ENCODE measurements around the gene TNKS2. TPM values are rescaled to one million over a fixed set of nuclear protein-coding genes. Genes with fewer than 3 reads are reported as not detected.
A peak's percentile ranks its signal among the peaks of the same experiment; 100 is the strongest.

TNKS2 gene
- polyA plus RNA-seq, 3 donors: 51.1 to 61.3 (median 60.1) TPM

- no peak for DNase-seq
Measured at GRCh38 chr10:91907033-91907594, 108.9 kb downstream of the TNKS2 start.

GRCh38 chr10:91907914-91908336 is 109.7 kb downstream of the TNKS2 start:
- DNase-seq: no peak

- peak; percentile 84 for DNase-seq
Measured at GRCh38 chr10:91908337-91909116, 110.3 kb downstream of the TNKS2 start.

- no peak for DNase-seq
Measured at GRCh38 chr10:91909117-91909677, 111.0 kb downstream of the TNKS2 start, which contains the start of gene FGFBP3. FGFBP3 (minus strand) TSS chr10:91909486; CDS start chr10:91908969, 517 bp downstream.

- no peak for DNase-seq
Measured at GRCh38 chr10:91910467-91910866, 112.2 kb downstream of the TNKS2 start.

Other genes with a start within 250 kb of the TNKS2 start
- gene PPP1R3C, start 165.4 kb upstream of the TNKS2 start, polyA plus RNA-seq (ENCODE audit: insufficient read length in 3 of 3): 10 to 100 TPM; 32.4 to 42.3 (median 36.3) TPM
- 1 to 10 TPM; 3.4 to 4.2 (median 3.6) TPM for gene FGFBP3, start 111.1 kb downstream of the TNKS2 start, polyA plus RNA-seq (ENCODE audit: insufficient read length in 3 of 3)
- 10 to 100 TPM; 45.5 to 52.4 (median 46.2) TPM for gene BTAF1, start 125.3 kb downstream of the TNKS2 start, polyA plus RNA-seq (ENCODE audit: insufficient read length in 3 of 3)